HCT116 (cell line): ENCODE data around the gene DENR. TPM values are rescaled to one million over a fixed set of nuclear protein-coding genes. Genes with fewer than 3 reads are reported as not detected.
"Not testable (repeated sequence)": the region's sequence is repeated elsewhere in the genome, so short reads cannot be mapped to it uniquely, and the experiment has no call there.

Source experiments
- ATAC-seq: fragments of 200-7000 bp; cut with Tn5 transposase; 2 replicates; pipeline ENCODE4 v1.9.1; 2020; ENCODE audit warnings: mild to moderate bottlenecking, moderate library complexity
- BruUV-seq: library from RNA; stranded (reverse); fragments of 400-500 nt; replicated peaks from 2 replicates; lab custom pipeline; 2021; lab: Mats Ljungman, UMichigan
- CTCF ChIA-PET: fragments of 300-600 bp; sonication (Branson Sonifier 250); formaldehyde crosslinking; loops from one replicate; lab custom pipeline; 2021; ENCODE audit warnings: antibody characterized with exemption; lab: Charles Lee
- POLR2A ChIA-PET: fragments of 300-600, 350-600 bp; sonication (Branson Sonifier 250); formaldehyde crosslinking; loops from one replicate; lab custom pipeline; 2021; ENCODE audit warnings: antibody characterized with exemption; lab: Charles Lee
- RAD21 ChIA-PET, 2 experiments: fragments of 300-600 bp; sonication (Branson Sonifier 250); formaldehyde crosslinking; loops; one replicate each; lab custom pipeline; 2023; ENCODE audit warnings: low total read pairs in 2 of 2; ENCODE audit not compliant: uncharacterized antibody in 2 of 2, unreplicated experiment in 2 of 2, low non-redundant PET in 1 of 2; lab: Charles Lee
- DNase-seq: peaks from one replicate; pipeline ENCODE4 v3.0.0-alpha.2; 2010; ENCODE audit warnings: low read depth, low spot score
- H2AFZ ChIP-seq: fragments of 200-600 bp; shearing (Covaris generic), sonication (generic); 2 replicates; pipeline ENCODE4 v1.6.1; 2017; ENCODE audit warnings: low read depth, mixed run types, mixed read lengths, antibody characterized with exemption, low read length; ENCODE audit not compliant: poor library complexity, severe bottlenecking
- H3K27ac ChIP-seq: 2 replicates; pipeline ENCODE4 v1.5.1; 2012; ENCODE audit warnings: low read depth, low read length
- H3K27me3 ChIP-seq: fragments of 200-600 bp; sonication (generic); 2 replicates; pipeline ENCODE4 v1.6.1; 2016; ENCODE audit warnings: mixed run types, low read length, mixed read lengths; ENCODE audit not compliant: insufficient read depth
- H3K36me3 ChIP-seq, 2 experiments: fragments of 200-500 bp in 1 of 2; fragments of 200-600 bp in 1 of 2; sonication (Bioruptor generic) in 1 of 2; sonication (generic) in 1 of 2; 2 replicates each; pipeline versions ENCODE4 v1.5.1 to v1.6.1; 2014 to 2016; ENCODE audit warnings: low read length in 2 of 2, inconsistent platforms in 1 of 2, mixed read lengths in 1 of 2, mixed run types in 1 of 2; ENCODE audit not compliant: insufficient read depth in 2 of 2, control insufficient read depth in 1 of 2
- H3K4me1 ChIP-seq, 2 experiments: fragments of 200-600 bp in 1 of 2; sonication (generic) in 1 of 2; 2 replicates each; pipeline versions ENCODE4 v1.5.1 to v1.6.1; 2012 to 2017; ENCODE audit warnings: low read length in 2 of 2, inconsistent platforms in 1 of 2, mild to moderate bottlenecking in 1 of 2, mixed read lengths in 1 of 2, mixed run types in 1 of 2, moderate library complexity in 1 of 2; ENCODE audit not compliant: insufficient read depth in 2 of 2, control insufficient read depth in 1 of 2
- H3K4me2 ChIP-seq: fragments of 200-600 bp; sonication (generic); 2 replicates; pipeline ENCODE4 v1.6.1; 2017; ENCODE audit warnings: mixed run types, low read length, mixed read lengths
- H3K4me3 ChIP-seq, 2 experiments: fragments of 200-600 bp in 1 of 2; sonication (generic) in 1 of 2; replicated peaks in 1 of 2; 2 replicates each; pipeline ENCODE4 v1.5.1; 2011 to 2016; ENCODE audit warnings: low read length in 2 of 2, control low read depth in 1 of 2, low read depth in 1 of 2, mild to moderate bottlenecking in 1 of 2, mixed read lengths in 1 of 2, mixed run types in 1 of 2
- H3K79me2 ChIP-seq: fragments of 200-600 bp; sonication (generic); 2 replicates; pipeline ENCODE4 v1.6.1; 2017; ENCODE audit warnings: mild to moderate bottlenecking, mixed run types, low read length, moderate library complexity, mixed read lengths; ENCODE audit not compliant: insufficient read depth
- H3K9ac ChIP-seq: fragments of 200-600 bp; sonication (generic); 2 replicates; pipeline ENCODE4 v1.6.1; 2016; ENCODE audit warnings: low read length, mixed read lengths
- H3K9me2 ChIP-seq: fragments of 200-600 bp; sonication (generic), shearing (Covaris generic); 2 replicates; pipeline ENCODE4 v1.6.1; 2017; ENCODE audit warnings: mixed run types, mild to moderate bottlenecking, moderate library complexity; ENCODE audit not compliant: insufficient read depth
- H3K9me3 ChIP-seq, 2 experiments: fragments of 200-500 bp in 1 of 2; fragments of 200-600 bp in 1 of 2; sonication (Bioruptor generic) in 1 of 2; sonication (generic) in 1 of 2; 2 replicates each; pipeline ENCODE4 v1.6.1; 2014 to 2017; ENCODE audit warnings: low read length in 2 of 2, mixed read lengths in 2 of 2, inconsistent platforms in 1 of 2, low read depth in 1 of 2, mild to moderate bottlenecking in 1 of 2, mixed run types in 1 of 2, moderate library complexity in 1 of 2; ENCODE audit not compliant: control insufficient read depth in 1 of 2, insufficient read depth in 1 of 2
- H4K20me1 ChIP-seq: fragments of 200-600 bp; sonication (generic), shearing (Covaris generic); 2 replicates; pipeline ENCODE4 v1.6.1; 2017; ENCODE audit warnings: mixed run types, mild to moderate bottlenecking, moderate library complexity; ENCODE audit not compliant: insufficient read depth
- CBX3 ChIP-seq: IDR thresholded peaks from 2 replicates; pipeline ENCODE4 v1.6.1; 2012; ENCODE audit warnings: low read depth
- ELF1 ChIP-seq: IDR thresholded peaks from 2 replicates; pipeline ENCODE4 v1.6.1; 2012; ENCODE audit warnings: low read depth, borderline replicate concordance
- EZH2 ChIP-seq: fragments of 200-600 bp; sonication (generic); IDR thresholded peaks from 2 replicates; pipeline ENCODE4 v1.6.1; 2017; ENCODE audit warnings: antibody characterized with exemption, mixed run types
- FOSL1 ChIP-seq: IDR thresholded peaks from 2 replicates; pipeline ENCODE4 v1.6.1; 2012; ENCODE audit warnings: low read depth
- JUND ChIP-seq: IDR thresholded peaks from 2 replicates; pipeline ENCODE4 v1.6.1; 2012
- POLR2AphosphoS5 ChIP-seq: IDR thresholded peaks from 2 replicates; pipeline ENCODE4 v1.6.1; 2011; ENCODE audit warnings: mild to moderate bottlenecking, low read depth, low read length, moderate library complexity
- RAD21 ChIP-seq: IDR thresholded peaks from 2 replicates; pipeline ENCODE4 v1.6.1; 2012; ENCODE audit warnings: low read depth, mild to moderate bottlenecking
- ZFX ChIP-seq: fragments of 450-650 bp; IDR thresholded peaks from 2 replicates; pipeline ENCODE4 v1.6.1; 2017
- ZNF274 ChIP-seq: fragments of 200-500 bp; sonication (Bioruptor generic); IDR thresholded peaks from 2 replicates; pipeline ENCODE4 v1.6.1; 2014; ENCODE audit warnings: mild to moderate bottlenecking, low read depth, low read length, inconsistent platforms
- intact Hi-C: fragments of 100-400 bp; cut with micrococcal nuclease; formaldehyde crosslinking; loops from 2 replicates; pipeline ENCODE4 v1.10.0; 2022
- total RNA-seq: library from RNA; stranded (reverse); gene quantifications from one replicate; pipeline ENCODE4 v1.2.1, GENCODE V29; 2021; ENCODE audit not compliant: unreplicated experiment
- TF ChIP-seq, protein P1 (sequence below): IDR thresholded peaks from 2 replicates; pipeline ENCODE4 v1.6.1; 2012
- TF ChIP-seq, protein P2 (sequence below): IDR thresholded peaks from 2 replicates; pipeline ENCODE4 v1.6.1; 2012; ENCODE audit warnings: low read depth
- TF ChIP-seq, protein P3 (sequence below): IDR thresholded peaks from 2 replicates; pipeline ENCODE4 v1.6.1; 2011; ENCODE audit warnings: mild to moderate bottlenecking, low read length, moderate library complexity; ENCODE audit not compliant: insufficient replicate concordance; ENCODE audit errors: extremely low read depth

The DENR gene
- total RNA-seq, 1 experiment from 2014 or later, result 59.1 TPM

DNA sequence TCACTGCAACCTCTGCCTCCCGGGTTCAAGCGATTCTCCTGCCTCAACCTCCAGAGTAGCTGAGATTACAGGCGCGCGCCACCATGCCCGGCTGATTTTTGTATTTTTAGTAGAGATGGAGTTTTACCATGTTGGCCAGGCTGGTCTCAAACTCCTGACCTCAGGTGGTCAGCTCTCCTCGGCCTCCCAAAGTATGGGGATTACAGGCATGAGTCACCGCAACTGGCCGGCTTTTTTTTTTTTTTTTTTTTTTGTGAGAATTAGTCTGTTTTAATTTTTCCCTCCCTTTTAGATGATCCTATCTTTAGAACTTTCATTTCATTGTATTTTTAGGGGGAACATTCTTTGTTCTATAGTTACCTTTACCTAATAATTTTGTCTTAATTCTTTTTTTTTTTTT, 52.3 kb downstream of the DENR start:
- DNase-seq (peak; percentile 12), ATAC-seq (peak; percentile 72)
- H3K36me3 ChIP-seq, H3K9me2 ChIP-seq, intact Hi-C loops, BruUV-seq, H4K20me1 ChIP-seq, H3K79me2 ChIP-seq, H3K27me3 ChIP-seq, H3K9me3 ChIP-seq: not testable (repeated sequence)
- Histone ChIP-seq H2AFZ (peak overlapping the region; percentile 54), H3K4me1 (peaks cover 13 to 49% of the 10 kb centered on the region in 2 experiments), H3K4me3 (peak overlapping the region; percentile 5 to 13; a peak in 1 of 4 replicates), H3K9ac (peak overlapping the region; percentile 46), H3K27ac (peak overlapping the region; percentile 46), H3K4me2 (peak overlapping the region; percentile 65)
- ChIA-PET CTCF (interaction anchor here (1.0 to 1.8 kb wide), 2 partner anchors 11 to 57 kb away, joined by 3 to 9 read pairs; no protein-coding TSS in a partner anchor), RAD21 (interaction anchor here in 1 of 2 experiments (0.7 to 0.8 kb wide), 2 partner anchors 11 to 82 kb away, joined by 3 to 4 read pairs; no protein-coding TSS in a partner anchor), POLR2A (interaction anchor here (0.8 to 1.2 kb wide), 2 partner anchors 11 to 29 kb away, joined by 3 read pairs; no protein-coding TSS in a partner anchor)
- peak; percentile 37; the same call in 1 of the 2 replicates for TF ChIP-seq FOSL1

DNA sequence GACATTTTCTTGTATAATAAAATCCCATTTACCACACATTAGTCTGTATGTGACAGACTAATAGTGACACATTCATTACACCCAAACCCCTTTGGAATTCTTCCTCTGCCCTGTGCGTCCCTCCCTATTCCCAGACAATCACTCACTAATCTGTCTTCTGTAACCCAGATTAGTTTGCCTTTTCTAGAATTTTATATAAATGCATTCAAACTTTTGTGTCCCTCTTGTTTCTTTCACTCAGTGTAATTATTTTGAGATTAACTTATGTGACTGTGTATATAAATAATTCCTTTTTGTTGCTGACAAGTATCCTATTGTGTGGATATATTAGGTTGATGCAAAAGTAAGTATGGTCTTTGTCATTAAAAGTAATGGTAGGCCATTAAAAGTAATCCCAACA, 55.0 kb downstream of the DENR start:
- no peak overlapping the region for H3K9ac ChIP-seq
- H4K20me1 ChIP-seq, result no peaks in the 10 kb centered on the region
- ChIA-PET RAD21 (no interaction called here), POLR2A (no interaction called here), CTCF (no interaction called here)
- H3K4me2 ChIP-seq, result no peak overlapping the region
- no peaks in the 10 kb centered on the region for H3K9me3 ChIP-seq
- no peaks in the 10 kb centered on the region for H3K27me3 ChIP-seq
- no peaks in the 10 kb centered on the region for H3K36me3 ChIP-seq
- H3K9me2 ChIP-seq, result no peaks in the 10 kb centered on the region
- no TSS peak for BruUV-seq
- peaks cover 13 to 49% of the 10 kb centered on the region in 2 experiments for H3K4me1 ChIP-seq
- H2AFZ ChIP-seq, result no peak overlapping the region
- H3K79me2 ChIP-seq, result no peaks in the 10 kb centered on the region
- ATAC-seq, result no peak
- intact Hi-C loops, result no loop called here
- no peak overlapping the region for H3K27ac ChIP-seq
- DNase-seq, result no peak
- H3K4me3 ChIP-seq, result no peak overlapping the region
- TF ChIP-seq CBX3 (no peak), EZH2 (no peak), JUND (no peak), ELF1 (no peak), RAD21 (no peak), ZFX (no peak), POLR2AphosphoS5 (no peak), ZNF274 (no peak)
- TF ChIP-seq, protein P1, sequence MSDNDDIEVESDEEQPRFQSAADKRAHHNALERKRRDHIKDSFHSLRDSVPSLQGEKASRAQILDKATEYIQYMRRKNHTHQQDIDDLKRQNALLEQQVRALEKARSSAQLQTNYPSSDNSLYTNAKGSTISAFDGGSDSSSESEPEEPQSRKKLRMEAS, result no peak
- TF ChIP-seq, protein P2, sequence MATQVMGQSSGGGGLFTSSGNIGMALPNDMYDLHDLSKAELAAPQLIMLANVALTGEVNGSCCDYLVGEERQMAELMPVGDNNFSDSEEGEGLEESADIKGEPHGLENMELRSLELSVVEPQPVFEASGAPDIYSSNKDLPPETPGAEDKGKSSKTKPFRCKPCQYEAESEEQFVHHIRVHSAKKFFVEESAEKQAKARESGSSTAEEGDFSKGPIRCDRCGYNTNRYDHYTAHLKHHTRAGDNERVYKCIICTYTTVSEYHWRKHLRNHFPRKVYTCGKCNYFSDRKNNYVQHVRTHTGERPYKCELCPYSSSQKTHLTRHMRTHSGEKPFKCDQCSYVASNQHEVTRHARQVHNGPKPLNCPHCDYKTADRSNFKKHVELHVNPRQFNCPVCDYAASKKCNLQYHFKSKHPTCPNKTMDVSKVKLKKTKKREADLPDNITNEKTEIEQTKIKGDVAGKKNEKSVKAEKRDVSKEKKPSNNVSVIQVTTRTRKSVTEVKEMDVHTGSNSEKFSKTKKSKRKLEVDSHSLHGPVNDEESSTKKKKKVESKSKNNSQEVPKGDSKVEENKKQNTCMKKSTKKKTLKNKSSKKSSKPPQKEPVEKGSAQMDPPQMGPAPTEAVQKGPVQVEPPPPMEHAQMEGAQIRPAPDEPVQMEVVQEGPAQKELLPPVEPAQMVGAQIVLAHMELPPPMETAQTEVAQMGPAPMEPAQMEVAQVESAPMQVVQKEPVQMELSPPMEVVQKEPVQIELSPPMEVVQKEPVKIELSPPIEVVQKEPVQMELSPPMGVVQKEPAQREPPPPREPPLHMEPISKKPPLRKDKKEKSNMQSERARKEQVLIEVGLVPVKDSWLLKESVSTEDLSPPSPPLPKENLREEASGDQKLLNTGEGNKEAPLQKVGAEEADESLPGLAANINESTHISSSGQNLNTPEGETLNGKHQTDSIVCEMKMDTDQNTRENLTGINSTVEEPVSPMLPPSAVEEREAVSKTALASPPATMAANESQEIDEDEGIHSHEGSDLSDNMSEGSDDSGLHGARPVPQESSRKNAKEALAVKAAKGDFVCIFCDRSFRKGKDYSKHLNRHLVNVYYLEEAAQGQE, result no peak
- TF ChIP-seq, protein P3, sequence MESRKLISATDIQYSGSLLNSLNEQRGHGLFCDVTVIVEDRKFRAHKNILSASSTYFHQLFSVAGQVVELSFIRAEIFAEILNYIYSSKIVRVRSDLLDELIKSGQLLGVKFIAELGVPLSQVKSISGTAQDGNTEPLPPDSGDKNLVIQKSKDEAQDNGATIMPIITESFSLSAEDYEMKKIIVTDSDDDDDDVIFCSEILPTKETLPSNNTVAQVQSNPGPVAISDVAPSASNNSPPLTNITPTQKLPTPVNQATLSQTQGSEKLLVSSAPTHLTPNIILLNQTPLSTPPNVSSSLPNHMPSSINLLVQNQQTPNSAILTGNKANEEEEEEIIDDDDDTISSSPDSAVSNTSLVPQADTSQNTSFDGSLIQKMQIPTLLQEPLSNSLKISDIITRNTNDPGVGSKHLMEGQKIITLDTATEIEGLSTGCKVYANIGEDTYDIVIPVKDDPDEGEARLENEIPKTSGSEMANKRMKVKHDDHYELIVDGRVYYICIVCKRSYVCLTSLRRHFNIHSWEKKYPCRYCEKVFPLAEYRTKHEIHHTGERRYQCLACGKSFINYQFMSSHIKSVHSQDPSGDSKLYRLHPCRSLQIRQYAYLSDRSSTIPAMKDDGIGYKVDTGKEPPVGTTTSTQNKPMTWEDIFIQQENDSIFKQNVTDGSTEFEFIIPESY, result no peak
